ENCODE results near the gene FRG2B.
"Not testable (repeated sequence)": the region's sequence is repeated elsewhere in the genome, so short reads cannot be mapped to it uniquely, and the experiment has no call there.

Gene FRG2B

GRCh38 chr10:133626695-133627094 lies at the start of gene FRG2B:
Gene FRG2B, minus strand, starts transcription at chr10:133626795. Its CDS starts 53 bp downstream, at chr10:133626742.
- not testable (repeated sequence) for DNase-seq

GRCh38 chr10:133667446-133667845 lies 40.9 kb upstream of the FRG2B start:
- DNase-seq, result not testable (repeated sequence)

- DNase-seq, result not testable (repeated sequence)
Observed at GRCh38 chr10:133663544-133664160, 37.1 kb upstream of the FRG2B start.

GRCh38 chr10:133661122-133661521 lies 34.5 kb upstream of the FRG2B start:
- DNase-seq, result not testable (repeated sequence)

- not testable (repeated sequence) for DNase-seq
Observed at GRCh38 chr10:133660516-133660915, 33.9 kb upstream of the FRG2B start.

- DNase-seq, result not testable (repeated sequence)
Observed at GRCh38 chr10:133657276-133657675, 30.7 kb upstream of the FRG2B start.

GRCh38 chr10:133648872-133649455 lies 22.4 kb upstream of the FRG2B start:
- DNase-seq, result peak; percentile 16 to 39

- DNase-seq, result not testable (repeated sequence)
Observed at GRCh38 chr10:133647075-133647748, 20.6 kb upstream of the FRG2B start.

GRCh38 chr10:133637846-133638235 lies 11.2 kb upstream of the FRG2B start:
- not testable (repeated sequence) for DNase-seq

GRCh38 chr10:133637202-133637845 lies 10.7 kb upstream of the FRG2B start:
- peak; percentile 27 to 36 for DNase-seq

GRCh38 chr10:133630723-133631249 lies 4.2 kb upstream of the FRG2B start:
- DNase-seq, result not testable (repeated sequence)

GRCh38 chr10:133622544-133622943 lies 4.1 kb downstream of the FRG2B start:
- DNase-seq, result not testable (repeated sequence)

- no peak for DNase-seq
Observed at GRCh38 chr10:133618851-133619250, 7.7 kb downstream of the FRG2B start.

GRCh38 chr10:133617196-133617595 lies 9.4 kb downstream of the FRG2B start:
- no peak for DNase-seq

GRCh38 chr10:133616371-133617130 lies 10.0 kb downstream of the FRG2B start:
- DNase-seq, result no peak

GRCh38 chr10:133614830-133615580 lies 11.6 kb downstream of the FRG2B start:
- no peak for DNase-seq

GRCh38 chr10:133613699-133614098 lies 12.9 kb downstream of the FRG2B start:
- DNase-seq, result no peak

- no peak for DNase-seq
Observed at GRCh38 chr10:133611079-133611478, 15.5 kb downstream of the FRG2B start.

GRCh38 chr10:133608855-133609254 lies 17.7 kb downstream of the FRG2B start:
- no peak for DNase-seq

- not testable (repeated sequence) for DNase-seq
Observed at GRCh38 chr10:133603434-133603833, 23.2 kb downstream of the FRG2B start.

- DNase-seq, result no peak
Observed at GRCh38 chr10:133600657-133601056, 25.9 kb downstream of the FRG2B start.

- DNase-seq, result not testable (repeated sequence)
Observed at GRCh38 chr10:133599869-133600268, 26.7 kb downstream of the FRG2B start.

Measured in activated CD4-positive, alpha-beta T cell treated with anti-CD3 and anti-CD28 coated beads, Interleukin-2, amount 50 U/mL, for 48 hours (primary cell).